Lower leg skin (tissue), 3 donors: ENCODE data around the gene C12orf43.

Experiments used
- POLR2A ChIP-seq, 2 donors: fragments of 450-650 bp; IDR thresholded peaks; one replicate each; pipeline ENCODE4 v1.6.1; 2016 to 2017; ENCODE audit warnings: antibody characterized with exemption in 2 of 2, mild to moderate bottlenecking in 1 of 2, moderate library complexity in 1 of 2
- TF ChIP-seq, protein P1 (sequence below), 3 donors: fragments of 450-650 bp; IDR thresholded peaks; one replicate each; pipeline ENCODE4 v1.5.1; 2016; ENCODE audit warnings: antibody characterized with exemption in 3 of 3, mild to moderate bottlenecking in 3 of 3, moderate library complexity in 2 of 3

DNA sequence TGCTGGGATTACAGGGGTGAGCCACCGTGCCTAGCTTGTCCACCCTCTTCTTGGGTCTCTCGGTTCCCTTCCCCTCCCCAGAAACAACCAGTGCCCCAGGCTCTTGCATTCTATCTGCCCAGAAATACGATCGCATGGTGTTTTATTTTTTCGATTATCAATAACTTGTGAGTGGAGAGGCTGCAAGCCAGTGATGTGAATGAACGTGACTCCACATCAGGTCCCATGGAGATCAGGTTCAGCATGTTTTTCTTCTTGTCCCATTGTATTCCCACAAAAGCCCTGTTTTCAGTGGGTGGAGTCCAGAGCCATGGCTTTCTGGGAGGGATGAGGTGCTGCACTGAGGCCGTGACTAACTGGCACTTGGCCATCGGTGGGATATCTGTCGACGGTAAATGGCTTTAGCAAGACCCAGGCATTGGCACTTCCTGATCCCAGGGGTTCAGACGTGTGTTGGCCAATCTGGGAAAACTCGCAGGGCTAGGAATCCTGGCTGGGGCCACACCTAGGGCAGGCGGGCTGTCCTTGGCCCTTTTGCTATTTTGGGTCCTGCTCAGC, 50.7 kb downstream of the C12orf43 start:
- TF ChIP-seq, protein P1, sequence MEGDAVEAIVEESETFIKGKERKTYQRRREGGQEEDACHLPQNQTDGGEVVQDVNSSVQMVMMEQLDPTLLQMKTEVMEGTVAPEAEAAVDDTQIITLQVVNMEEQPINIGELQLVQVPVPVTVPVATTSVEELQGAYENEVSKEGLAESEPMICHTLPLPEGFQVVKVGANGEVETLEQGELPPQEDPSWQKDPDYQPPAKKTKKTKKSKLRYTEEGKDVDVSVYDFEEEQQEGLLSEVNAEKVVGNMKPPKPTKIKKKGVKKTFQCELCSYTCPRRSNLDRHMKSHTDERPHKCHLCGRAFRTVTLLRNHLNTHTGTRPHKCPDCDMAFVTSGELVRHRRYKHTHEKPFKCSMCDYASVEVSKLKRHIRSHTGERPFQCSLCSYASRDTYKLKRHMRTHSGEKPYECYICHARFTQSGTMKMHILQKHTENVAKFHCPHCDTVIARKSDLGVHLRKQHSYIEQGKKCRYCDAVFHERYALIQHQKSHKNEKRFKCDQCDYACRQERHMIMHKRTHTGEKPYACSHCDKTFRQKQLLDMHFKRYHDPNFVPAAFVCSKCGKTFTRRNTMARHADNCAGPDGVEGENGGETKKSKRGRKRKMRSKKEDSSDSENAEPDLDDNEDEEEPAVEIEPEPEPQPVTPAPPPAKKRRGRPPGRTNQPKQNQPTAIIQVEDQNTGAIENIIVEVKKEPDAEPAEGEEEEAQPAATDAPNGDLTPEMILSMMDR (IDR thresholded peaks at IDR 0.05) = no peak
- no peak for TF ChIP-seq POLR2A (IDR thresholded peaks at IDR 0.05)
